HepG2 (cell line): ENCODE results near the gene DPYD. TPM values are rescaled to one million over a fixed set of nuclear protein-coding genes. Genes with fewer than 3 reads are reported as not detected.

Source experiments
- ATAC-seq: fragments of 200-7000 bp; cut with Tn5 transposase; 3 replicates; pipeline ENCODE4 v1.9.1; 2020; ENCODE audit warnings: mild to moderate bottlenecking, moderate library complexity
- BruUV-seq: library from RNA; stranded (reverse); fragments of 400-500 nt; replicated peaks from 2 replicates; lab custom pipeline; 2021; lab: Mats Ljungman, UMichigan
- CTCF ChIA-PET: fragments of 300-600 bp; formaldehyde crosslinking; extraction: SDS; loops from one replicate; lab custom pipeline; 2021; ENCODE audit warnings: low total read pairs, inconsistent platforms, low intra/inter-chr PET ratio; lab: Yijun Ruan, JAX
- POLR2A ChIA-PET: fragments of 350-600 bp; sonication (Branson Sonifier 250); formaldehyde crosslinking; loops from one replicate; lab custom pipeline; 2020; ENCODE audit warnings: antibody characterized with exemption, inconsistent platforms; lab: Yijun Ruan, JAX
- DNase-seq: peaks from one replicate; pipeline ENCODE4 v3.0.0-alpha.2; 2015; ENCODE audit warnings: low spot score
- FAIRE-seq: peaks from 3 replicates; lab custom pipeline; 2011; peaks lifted over from hg19 to GRCh38; lab: Jason Lieb, UNC
- H2AFZ ChIP-seq: one replicate; pipeline ENCODE4 v1.6.1; 2011; ENCODE audit warnings: low read length, inconsistent platforms
- H3K27ac ChIP-seq: fragments of 300-600 bp; 3 replicates; pipeline ENCODE4 v1.8.0; 2011; ENCODE audit warnings: mixed run types, mild to moderate bottlenecking, mixed read lengths, low read length, inconsistent platforms; ENCODE audit not compliant: insufficient read depth; ENCODE audit errors: extremely low read length
- H3K27me3 ChIP-seq, 2 experiments: fragments of 200-600 bp in 1 of 2; 2 replicates in 1 of 2; 3 replicates in 1 of 2; pipeline versions ENCODE4 v1.6.0 to v1.8.0; 2011; ENCODE audit warnings: low read length in 2 of 2, mild to moderate bottlenecking in 2 of 2, moderate library complexity in 2 of 2, inconsistent platforms in 1 of 2; ENCODE audit not compliant: insufficient read depth in 2 of 2, control insufficient read depth in 1 of 2
- H3K36me3 ChIP-seq, 2 experiments: fragments of 200-600 bp in 1 of 2; replicated peaks in 1 of 2; 2 replicates in 1 of 2; 3 replicates in 1 of 2; pipeline versions ENCODE4 v1.5.1 to v1.8.0; 2011; ENCODE audit warnings: low read length in 2 of 2, inconsistent platforms in 1 of 2; ENCODE audit not compliant: insufficient read depth in 2 of 2, control insufficient read depth in 1 of 2
- H3K4me1 ChIP-seq: 2 replicates; pipeline ENCODE4 v1.5.1; 2012; ENCODE audit warnings: low read length, inconsistent platforms; ENCODE audit not compliant: insufficient read depth
- H3K4me2 ChIP-seq: 2 replicates; pipeline ENCODE4 v1.6.0; 2011; ENCODE audit warnings: low read depth, low read length, inconsistent platforms
- H3K4me3 ChIP-seq, 3 experiments: fragments of 200-600 bp in 1 of 3; sonication (generic), shearing (Covaris generic) in 1 of 3; replicated peaks in 1 of 3; 2 replicates each; pipeline ENCODE4 v1.5.1; 2011 to 2016; ENCODE audit warnings: low read length in 3 of 3, inconsistent platforms in 2 of 3, low read depth in 2 of 3, mild to moderate bottlenecking in 2 of 3, control low read depth in 1 of 3, mixed read lengths in 1 of 3; ENCODE audit not compliant: insufficient read depth in 1 of 3
- H3K79me2 ChIP-seq: one replicate; pipeline ENCODE4 v1.6.1; 2011; ENCODE audit warnings: low read length, inconsistent platforms; ENCODE audit not compliant: insufficient read depth
- H3K9ac ChIP-seq: 2 replicates; pipeline ENCODE4 v1.6.0; 2011; ENCODE audit warnings: mild to moderate bottlenecking, low read depth, low read length, inconsistent platforms; ENCODE audit not compliant: insufficient read depth
- H3K9me3 ChIP-seq: 2 replicates; pipeline ENCODE4 v1.5.1; 2012; ENCODE audit warnings: mild to moderate bottlenecking, low read length
- H4K20me1 ChIP-seq: 2 replicates; pipeline ENCODE4 v1.6.0; 2011; ENCODE audit warnings: inconsistent platforms, mild to moderate bottlenecking, low read length, moderate library complexity; ENCODE audit not compliant: insufficient read depth
- BATF2 ChIP-seq: sonication (generic); formaldehyde crosslinking; IDR thresholded peaks from 2 replicates; pipeline ENCODE4 v1.8.0; 2022; ENCODE audit warnings: mild to moderate bottlenecking, missing genetic modification reagents, moderate library complexity
- HMG20A ChIP-seq: IDR thresholded peaks from 2 replicates; pipeline ENCODE4 v1.6.1; 2016; ENCODE audit warnings: borderline replicate concordance
- MLLT10 ChIP-seq: sonication (generic); formaldehyde crosslinking; IDR thresholded peaks from 2 replicates; pipeline ENCODE4 v1.4.0; 2020; ENCODE audit warnings: missing genetic modification reagents
- SIX4 ChIP-seq: sonication (generic); formaldehyde crosslinking; IDR thresholded peaks from 2 replicates; pipeline ENCODE4 v1.4.0; 2020; ENCODE audit warnings: missing genetic modification reagents
- SKI ChIP-seq: fragments of 450-650 bp; IDR thresholded peaks from one replicate; pipeline ENCODE4 v1.6.1; 2018; ENCODE audit warnings: mild to moderate bottlenecking; ENCODE audit not compliant: partially characterized antibody
- TFAP4 ChIP-seq: sonication (generic); IDR thresholded peaks from 2 replicates; pipeline ENCODE4 v1.6.1; 2016; ENCODE audit warnings: low read depth, borderline replicate concordance
- XRCC5 ChIP-seq: fragments of 200-400 bp; formaldehyde crosslinking; optimal IDR thresholded peaks from 2 replicates; pipeline ENCODE3; 2017; ENCODE audit warnings: mild to moderate bottlenecking, low read length
- ZBTB10 ChIP-seq: sonication (generic); formaldehyde crosslinking; IDR thresholded peaks from 2 replicates; pipeline ENCODE4 v1.4.0; 2020; ENCODE audit warnings: missing genetic modification reagents, borderline replicate concordance
- ZFP82 ChIP-seq: sonication (generic); formaldehyde crosslinking; IDR thresholded peaks from 2 replicates; pipeline ENCODE4 v1.5.1; 2020; ENCODE audit warnings: mild to moderate bottlenecking, missing genetic modification reagents, borderline replicate concordance
- ZNF136 ChIP-seq: sonication (generic); formaldehyde crosslinking; IDR thresholded peaks from 2 replicates; pipeline ENCODE4 v1.8.1; 2022; ENCODE audit warnings: low read depth, mild to moderate bottlenecking, moderate library complexity, missing genetic modification reagents
- ZNF232 ChIP-seq: sonication (generic); formaldehyde crosslinking; IDR thresholded peaks from 2 replicates; pipeline ENCODE4 v1.4.0; 2020; ENCODE audit warnings: missing genetic modification reagents, borderline replicate concordance
- ZXDC ChIP-seq: sonication (generic); formaldehyde crosslinking; IDR thresholded peaks from 2 replicates; pipeline ENCODE4 v1.5.0; 2020; ENCODE audit warnings: mild to moderate bottlenecking, missing genetic modification reagents
- WGBS: methylation state at CpG from one replicate; pipeline ENCODE4 v1.1.6; 2017; ENCODE audit warnings: low lambda C conversion rate; 5-methylcytosine and 5-hydroxymethylcytosine counted together
- in situ Hi-C: cut with HindIII; loops from 2 replicates; pipeline ENCODE4 v1.10.0; 2017; ENCODE audit warnings: low pct_unique_long_range_greater_than_20kb; ENCODE audit not compliant: extremely low pct_ligation_motif_present
- intact Hi-C: fragments of 100-400 bp; cut with micrococcal nuclease; formaldehyde crosslinking; loops from one replicate; pipeline ENCODE4 v1.10.0; 2022; ENCODE audit not compliant: unreplicated experiment
- polyA plus RNA-seq, 8 experiments: library from polyadenylated mRNA; depleted of rRNA in 3 of 8; stranded (reverse) in 7 of 8; unstranded in 1 of 8; fragments of >200 nt; fragmentation: Illumina TruSeq in 4 of 8; extraction: Trizol in 4 of 8; gene quantifications; 2 replicates each; pipeline versions ENCODE4 v1.2.1 to v1.2.3, GENCODE V29; 2011 to 2016; ENCODE audit warnings: low read depth in 4 of 8, missing spikeins in 1 of 8, mixed read lengths in 1 of 8; ENCODE audit not compliant: insufficient read depth in 1 of 8
- total RNA-seq, 5 experiments: library from RNA; depleted of rRNA; stranded (reverse); fragments of >200 nt; fragmentation: Illumina TruSeq; extraction: Trizol; gene quantifications; 2 replicates each; pipeline ENCODE4 v1.2.3, GENCODE V29; 2016; ENCODE audit warnings: low read depth in 1 of 5

Gene DPYD
- total and polyA plus RNA-seq, 2 of the 13 experiments (the other 11 are each of a cell fraction or from before 2014, with no cell fraction given): 1.3 to 3.4 TPM

- TF ChIP-seq BATF2: no peak
- no peak for TF ChIP-seq XRCC5
- TF ChIP-seq ZFP82 (CRISPR knock-in tag): no peak
- TF ChIP-seq TFAP4: no peak
- no peak for TF ChIP-seq ZXDC
These were observed 538.6 kb downstream of the DPYD start (continued) for GRCh38 chr1:97382206-97382605.

- DNase-seq (no peak), ATAC-seq (no peak), FAIRE-seq (no peak)
- Histone ChIP-seq H3K79me2 (no peaks in the 10 kb centered on the region), H3K4me3 (no peak overlapping the region), H3K4me1 (no peaks in the 10 kb centered on the region), H3K36me3 (no peaks in the 10 kb centered on the region), H4K20me1 (no peaks in the 10 kb centered on the region), H3K4me2 (no peak overlapping the region), H3K27me3 (no peaks in the 10 kb centered on the region), H2AFZ (no peak overlapping the region), H3K9me3 (peaks cover 37% of the 10 kb centered on the region), H3K9ac (no peak overlapping the region), H3K27ac (no peak overlapping the region)
- intact Hi-C loops: no loop called here
- no TSS peak for BruUV-seq
- ChIA-PET CTCF (no interaction called here), POLR2A (no interaction called here)
- TF ChIP-seq ZNF232 (no peak), ZBTB10 (no peak), ZNF136 (CRISPR knock-in tag) (no peak), HMG20A (CRISPR knock-in tag) (no peak), SIX4 (CRISPR knock-in tag) (no peak), MLLT10 (no peak), SKI (no peak)
- in situ Hi-C loops: no loop called here
- WGBS: 57% methylated on average over 4 of the region's 4 CpGs
These were observed 541.3 kb downstream of the DPYD start for GRCh38 chr1:97379387-97380075.
